Measurements from ENCODE around the gene LRRC7. TPM values are rescaled to one million over a fixed set of nuclear protein-coding genes. Genes with fewer than 3 reads are reported as not detected.

The LRRC7 gene
- total and polyA plus RNA-seq, 2 of the 8 experiments (the other 6 are each of a cell fraction or from before 2014, with no cell fraction given): 0.03 to 0.17 TPM

DNA sequence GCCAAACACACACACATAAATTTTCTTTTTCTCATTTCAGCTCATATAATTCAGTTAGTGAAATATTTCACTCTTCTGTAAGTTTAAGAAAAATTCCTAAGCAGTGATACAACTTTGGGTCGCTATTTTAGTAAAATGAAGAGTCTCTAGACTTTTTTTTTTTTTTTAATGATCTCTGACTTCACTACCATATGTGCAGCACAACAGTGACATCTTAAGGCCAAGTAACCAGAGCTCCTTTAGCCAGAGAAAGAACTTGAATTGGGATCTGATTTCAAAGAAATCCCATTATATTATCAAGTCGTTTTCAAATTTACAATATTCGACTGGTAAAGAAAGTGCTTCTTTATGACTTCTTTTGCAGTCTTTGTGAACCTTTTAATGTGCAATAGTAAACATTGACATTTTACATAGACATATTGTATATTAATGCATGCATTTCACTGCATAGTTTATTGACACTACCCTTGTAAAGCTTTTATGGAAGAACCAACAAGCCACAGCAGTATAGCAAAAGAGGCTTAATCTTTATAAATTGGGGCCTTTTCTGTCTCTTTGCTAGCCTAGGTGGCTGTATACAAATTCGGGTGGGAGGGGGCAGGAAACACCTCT is 575.4 kb downstream of the LRRC7 start:
- no peak for DNase-seq (ENCODE audit: low read depth in 1 of 2, low spot score in 2 of 2)

More for the DNA sequence above, 575.4 kb downstream of the LRRC7 start:
- Histone ChIP-seq H2BK12ac (ENCODE audit: low read depth, low read length) (no peak overlapping the region), H3K23ac (ENCODE audit: insufficient read length) (no peak overlapping the region), H3K4me1 (replicated peaks in 1 of 4; ENCODE audit: control insufficient read depth in 3 of 4, insufficient read depth in 4 of 4, low read length in 3 of 4) (no peaks in the 10 kb centered on the region; a peak in 1 of 7 replicates), H3K4me2 (ENCODE audit: insufficient read depth in 1 of 2, low read depth in 2 of 2, low read length in 2 of 2) (no peak overlapping the region), H3K79me1 (ENCODE audit: low read depth, low read length) (no peaks in the 10 kb centered on the region), H3K4ac (replicated peaks; ENCODE audit: insufficient read length, low read depth, low read length) (no peak overlapping the region), H3K18ac (ENCODE audit: extremely low read depth, low read length) (no peak overlapping the region), H4K5ac (ENCODE audit: insufficient read length, low read depth, low read length) (no peak overlapping the region), H3K79me2 (ENCODE audit: control insufficient read depth in 1 of 2, insufficient read depth in 2 of 2, low read length in 2 of 2) (no peaks in the 10 kb centered on the region), H2BK20ac (ENCODE audit: low read length) (no peak overlapping the region), H2BK120ac (replicated peaks; ENCODE audit: low read depth, low read length) (no peak overlapping the region), H3K23me2 (ENCODE audit: low read depth, low read length) (no peaks in the 10 kb centered on the region), H2BK15ac (ENCODE audit: low read length) (no peak overlapping the region), H3K14ac (ENCODE audit: insufficient read length) (no peak overlapping the region), H4K8ac (ENCODE audit: extremely low read depth, insufficient read depth, low read length) (no peak overlapping the region), H3K9me3 (ENCODE audit: insufficient read depth in 2 of 2, low read depth in 1 of 2, low read length in 1 of 2) (no peaks in the 10 kb centered on the region), H4K20me1 (replicated peaks in 1 of 2; ENCODE audit: control insufficient read depth in 1 of 2, insufficient read depth in 2 of 2, low read length in 2 of 2) (no peaks in the 10 kb centered on the region), H3K27ac (ENCODE audit: low read depth, low read length) (no peak overlapping the region), H3K36me3 (ENCODE audit: control insufficient read depth in 2 of 4, insufficient read depth in 4 of 4, low read length in 3 of 4) (peaks cover 0 to 12% (median 0%) of the 10 kb centered on the region in 4 experiments; a peak in 2 of 8 replicates), H3K27me3 (replicated peaks in 1 of 4; ENCODE audit: control insufficient read depth in 3 of 4, extremely low read depth in 1 of 4, insufficient read depth in 3 of 4, low read length in 3 of 4) (no peaks in the 10 kb centered on the region), H3K9ac (replicated peaks in 1 of 4; ENCODE audit: extremely low read depth in 1 of 4, low read depth in 3 of 4, low read length in 3 of 4) (no peak overlapping the region), H4K91ac (replicated peaks; ENCODE audit: insufficient read length, low read length) (no peak overlapping the region), H3K56ac (replicated peaks; ENCODE audit: insufficient read length, low read depth, low read length) (no peak overlapping the region), H2AK5ac (ENCODE audit: low read depth, low read length) (no peak overlapping the region), H2BK5ac (ENCODE audit: low read depth, low read length) (no peak overlapping the region), H2AFZ (ENCODE audit: low read length) (no peak overlapping the region), H3K4me3 (ENCODE audit: extremely low read depth in 1 of 4, insufficient read depth in 2 of 4, low read depth in 3 of 4, low read length in 4 of 4) (no peak overlapping the region)
- ChIA-PET CTCF (ENCODE audit: partially characterized antibody) (interaction anchor here (0.6 to 3.5 kb wide), 18 partner anchors 9 to 1024 kb away, joined by 3 to 31 read pairs (median 3); no protein-coding TSS in a partner anchor), POLR2A (ENCODE audit: partially characterized antibody) (interaction anchor here (0.7 kb wide), 1 partner anchor 267 kb away, joined by 3 read pairs; no protein-coding TSS in a partner anchor)
- FAIRE-seq: no peak
- 76% methylated on average over 4 of the region's 4 CpGs; no CpG with 5 or more reads in 1 of the 2 experiments for WGBS, 2 experiments (ENCODE audit: extremely low coverage in 1 of 2, insufficient coverage in 1 of 2, insufficient read length in 1 of 2, insufficient replicate concordance in 2 of 2, low coverage in 1 of 2, low lambda C conversion rate in 2 of 2, missing lambda C conversion rate in 1 of 2)
- TF ChIP-seq TEAD4 (IDR thresholded peaks at IDR 0.05; ENCODE audit: low read depth, low read length) (no peak), RAD21 (IDR thresholded peaks at IDR 0.05 in 1 of 2, conservative IDR thresholded peaks at IDR 0.05 in 1 of 2; ENCODE audit: low read depth in 2 of 2, low read length in 2 of 2) (peak; percentile 36 to 47; a peak in 3 of 4 replicates)
